ENCODE data around the gene FRMD4A.
"Not testable (repeated sequence)": the region's sequence is repeated elsewhere in the genome, so short reads cannot be mapped to it uniquely, and the experiment has no call there.

Gene FRMD4A

GRCh38 chr10:13845897-13846296 lies 484.8 kb downstream of the FRMD4A start:
- DNase-seq (ENCODE audit: low spot score), result no peak

- DNase-seq (ENCODE audit: low spot score), result no peak
Observed at GRCh38 chr10:13844651-13845050, 486.1 kb downstream of the FRMD4A start.

- DNase-seq (ENCODE audit: low spot score), result no peak
Observed at GRCh38 chr10:13842117-13842516, 488.6 kb downstream of the FRMD4A start.

GRCh38 chr10:13840036-13840435 lies 490.7 kb downstream of the FRMD4A start:
- no peak for DNase-seq (ENCODE audit: low spot score)

GRCh38 chr10:13839430-13839990 lies 491.2 kb downstream of the FRMD4A start:
- no peak for DNase-seq (ENCODE audit: low spot score)

- no peak for DNase-seq (ENCODE audit: low spot score)
Observed at GRCh38 chr10:13839030-13839429, 491.7 kb downstream of the FRMD4A start.

- DNase-seq (ENCODE audit: low spot score), result no peak
Observed at GRCh38 chr10:13837966-13838365, 492.8 kb downstream of the FRMD4A start.

GRCh38 chr10:13834581-13835286 lies 496.0 kb downstream of the FRMD4A start:
- DNase-seq (ENCODE audit: low spot score), result peak; percentile 70

- peak; percentile 46 for DNase-seq (ENCODE audit: low spot score)
Observed at GRCh38 chr10:13831711-13832141, 499.0 kb downstream of the FRMD4A start.

- DNase-seq (ENCODE audit: low spot score), result no peak
Observed at GRCh38 chr10:13830385-13830784, 500.3 kb downstream of the FRMD4A start.

- DNase-seq (ENCODE audit: low spot score), result no peak
Observed at GRCh38 chr10:13829790-13830189, 500.9 kb downstream of the FRMD4A start.

GRCh38 chr10:13828284-13828683 lies 502.4 kb downstream of the FRMD4A start:
- DNase-seq (ENCODE audit: low spot score), result not testable (repeated sequence)

- DNase-seq (ENCODE audit: low spot score), result no peak
Observed at GRCh38 chr10:13827076-13827797, 503.5 kb downstream of the FRMD4A start.

- no peak for DNase-seq (ENCODE audit: low spot score)
Observed at GRCh38 chr10:13823709-13824405, 506.9 kb downstream of the FRMD4A start.

- DNase-seq (ENCODE audit: low spot score), result no peak
Observed at GRCh38 chr10:13823096-13823708, 507.5 kb downstream of the FRMD4A start.

- DNase-seq (ENCODE audit: low spot score), result no peak
Observed at GRCh38 chr10:13822490-13822889, 508.2 kb downstream of the FRMD4A start.

GRCh38 chr10:13820964-13821337 lies 509.8 kb downstream of the FRMD4A start:
- peak; percentile 76 for DNase-seq (ENCODE audit: low spot score)

- DNase-seq (ENCODE audit: low spot score), result no peak
Observed at GRCh38 chr10:13820119-13820963, 510.4 kb downstream of the FRMD4A start.

GRCh38 chr10:13816195-13816925 lies 514.4 kb downstream of the FRMD4A start:
- DNase-seq (ENCODE audit: low spot score), result no peak

GRCh38 chr10:13815756-13816155 lies 515.0 kb downstream of the FRMD4A start:
- DNase-seq (ENCODE audit: low spot score), result peak; percentile 59

- DNase-seq (ENCODE audit: low spot score), result no peak
Observed at GRCh38 chr10:13813550-13813949, 517.2 kb downstream of the FRMD4A start.

Measured in kidney capillary endothelial cell (primary cell).